H1 (cell line): Measurements from ENCODE around the gene MACROD2. TPM values are rescaled to one million over a fixed set of nuclear protein-coding genes. Genes with fewer than 3 reads are reported as not detected.

Experiments used
- GTF2F1 ChIP-seq: IDR thresholded peaks from 2 replicates; pipeline ENCODE4 v1.6.1; 2012; ENCODE audit warnings: low read depth, low read length, improper control_type of control experiment, borderline replicate concordance
- JUN ChIP-seq: IDR thresholded peaks from 2 replicates; pipeline ENCODE4 v1.6.1; 2011; ENCODE audit warnings: low read depth, mild to moderate bottlenecking, improper control_type of control experiment, low read length
- polyA plus RNA-seq, 7 experiments: library from polyadenylated mRNA; depleted of rRNA in 3 of 7; stranded (reverse) in 5 of 7; unstranded in 2 of 7; fragments of >200 nt in 5 of 7; fragments of 200-250 nt in 2 of 7; gene quantifications; 1 replicate in 5 of 7; 2 replicates in 1 of 7; 4 replicates in 1 of 7; pipeline versions ENCODE4 v1.2.1 to v1.2.3, GENCODE V29; 2011 to 2013; ENCODE audit warnings: missing spikeins in 2 of 7, mixed read lengths in 2 of 7
- total RNA-seq: library from RNA; stranded (reverse); fragmentation: NEBNext Ultra II Directional; extraction: Animal tissue kit (Norgen Biotek cat#: 25700); gene quantifications from 2 replicates; pipeline ENCODE4 v1.2.1, GENCODE V29; 2021

Gene MACROD2
- total and polyA plus RNA-seq, 2 of the 8 experiments (the other 6 are each of a cell fraction or from before 2014, with no cell fraction given) = 0.70 to 3.9 TPM

DNA sequence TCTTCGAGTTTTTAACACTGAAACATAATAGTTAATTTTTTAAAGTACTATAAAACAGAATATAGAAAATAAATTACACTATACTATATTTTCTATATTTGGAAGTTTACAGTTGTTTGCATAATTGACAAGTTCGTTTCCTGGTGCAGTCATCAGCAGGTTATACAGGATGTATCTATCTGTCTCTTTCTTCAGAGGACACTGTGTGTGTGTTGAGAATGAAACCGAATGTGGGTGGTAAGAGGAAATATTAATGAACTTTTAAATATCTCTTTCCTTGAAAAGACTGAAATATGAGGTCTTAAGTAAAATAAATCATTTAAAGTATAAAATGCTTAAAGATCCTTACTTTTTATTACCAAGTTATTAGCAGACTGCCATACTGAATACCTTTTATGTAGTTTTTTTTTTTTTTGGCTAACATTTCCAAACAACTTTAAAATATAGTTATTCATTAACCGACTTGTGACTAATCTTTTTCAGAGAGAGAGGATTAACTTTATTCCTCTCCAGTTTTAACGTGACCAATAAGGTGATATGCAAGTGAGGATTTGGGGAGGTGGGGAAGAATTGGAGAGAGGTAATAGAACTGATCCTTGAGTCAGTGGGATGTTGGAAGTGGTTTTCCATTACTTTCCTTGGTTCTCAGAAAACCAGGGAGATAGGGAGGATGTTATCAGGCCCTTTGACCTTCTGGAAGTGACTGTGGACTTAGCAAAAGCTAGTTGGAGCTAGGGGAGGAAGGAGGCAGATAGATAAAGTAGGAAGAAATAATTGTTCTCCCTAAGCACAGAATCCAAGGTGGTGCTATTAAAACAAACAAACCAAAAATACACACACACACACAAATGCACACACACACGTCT, 722.1 kb downstream of the MACROD2 start (continued):
- TF ChIP-seq GTF2F1 = no peak
- no peak for TF ChIP-seq JUN
